A673 (cell line): Measurements from ENCODE around the gene SPACA6.

Experiments used
- CTCF ChIP-seq: fragments of 300-800, 200-600 bp; sonication (generic); conservative IDR thresholded peaks from 2 replicates; pipeline ENCODE4 v1.5.1; 2017; ENCODE audit warnings: low read depth, mild to moderate bottlenecking, antibody characterized with exemption, low read length, moderate library complexity, mixed read lengths
- EZH2 ChIP-seq: fragments of 200-600 bp; sonication (generic); IDR thresholded peaks from 2 replicates; pipeline ENCODE4 v1.6.1; 2017; ENCODE audit warnings: borderline replicate concordance, low read depth, mild to moderate bottlenecking, mixed read lengths, antibody characterized with exemption, low read length; ENCODE audit not compliant: poor library complexity, severe bottlenecking

- TF ChIP-seq CTCF (no peak), EZH2 (no peak)
These were observed 7.0 kb upstream of the SPACA6 start for GRCh38 chr19:51686171-51686570.
